Loucy (cell line): Measurements from ENCODE around the gene TRPC3.

Source experiments
- EZH2phosphoT487 ChIP-seq: fragments of 200-600 bp; IDR thresholded peaks from 2 replicates; pipeline ENCODE4 v1.6.1; 2018; ENCODE audit warnings: antibody characterized with exemption, mild to moderate bottlenecking, moderate library complexity, borderline replicate concordance
- TF ChIP-seq, protein P1 (sequence below): fragments of 200-600 bp; sonication (generic); conservative IDR thresholded peaks from 2 replicates; pipeline ENCODE4 v1.5.1; 2014; ENCODE audit warnings: mild to moderate bottlenecking, antibody characterized with exemption, low read length

DNA sequence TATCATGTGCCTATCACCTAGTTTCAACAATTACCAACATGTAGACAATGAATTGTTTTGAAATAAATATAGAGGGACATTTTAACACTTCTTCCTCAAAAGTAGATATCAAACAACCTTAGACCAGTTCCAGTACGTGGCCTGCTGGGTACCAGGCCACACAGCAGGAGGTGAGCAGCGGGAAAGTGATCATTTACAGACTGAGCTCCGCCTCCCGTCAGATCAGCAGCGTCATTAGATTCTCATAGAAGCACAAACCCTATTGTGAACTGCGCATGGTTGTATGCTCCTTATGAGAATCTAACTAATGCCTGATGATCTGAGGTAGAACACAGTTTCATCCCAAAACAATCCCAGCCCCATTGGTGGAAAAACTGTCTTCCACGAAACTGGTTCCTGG lies 88.1 kb downstream of the TRPC3 start:
- no peak for TF ChIP-seq EZH2phosphoT487
- TF ChIP-seq, protein P1, sequence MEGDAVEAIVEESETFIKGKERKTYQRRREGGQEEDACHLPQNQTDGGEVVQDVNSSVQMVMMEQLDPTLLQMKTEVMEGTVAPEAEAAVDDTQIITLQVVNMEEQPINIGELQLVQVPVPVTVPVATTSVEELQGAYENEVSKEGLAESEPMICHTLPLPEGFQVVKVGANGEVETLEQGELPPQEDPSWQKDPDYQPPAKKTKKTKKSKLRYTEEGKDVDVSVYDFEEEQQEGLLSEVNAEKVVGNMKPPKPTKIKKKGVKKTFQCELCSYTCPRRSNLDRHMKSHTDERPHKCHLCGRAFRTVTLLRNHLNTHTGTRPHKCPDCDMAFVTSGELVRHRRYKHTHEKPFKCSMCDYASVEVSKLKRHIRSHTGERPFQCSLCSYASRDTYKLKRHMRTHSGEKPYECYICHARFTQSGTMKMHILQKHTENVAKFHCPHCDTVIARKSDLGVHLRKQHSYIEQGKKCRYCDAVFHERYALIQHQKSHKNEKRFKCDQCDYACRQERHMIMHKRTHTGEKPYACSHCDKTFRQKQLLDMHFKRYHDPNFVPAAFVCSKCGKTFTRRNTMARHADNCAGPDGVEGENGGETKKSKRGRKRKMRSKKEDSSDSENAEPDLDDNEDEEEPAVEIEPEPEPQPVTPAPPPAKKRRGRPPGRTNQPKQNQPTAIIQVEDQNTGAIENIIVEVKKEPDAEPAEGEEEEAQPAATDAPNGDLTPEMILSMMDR = no peak
